Tibial artery (tissue), 4 donors: ENCODE measurements around the gene SYS1.

Experiments
- DNase-seq, 2 donors: peaks; one replicate each; pipeline ENCODE4 v3.0.0-alpha.2; 2019
- H3K27ac ChIP-seq, 2 donors: fragments of 200-600 bp; sonication (generic) in 1 of 2; 1 replicate in 1 of 2; 2 replicates in 1 of 2; pipeline ENCODE4 v1.5.1; 2018 to 2019; ENCODE audit warnings: mild to moderate bottlenecking in 1 of 2
- H3K27me3 ChIP-seq, 2 donors: fragments of 200-600 bp; sonication (generic) in 1 of 2; one replicate each; pipeline versions ENCODE4 v1.5.1 to v1.6.0; 2016 to 2019
- H3K36me3 ChIP-seq, 3 donors: fragments of 200-600 bp; sonication (generic) in 2 of 3; one replicate each; pipeline ENCODE4 v1.5.1; 2016 to 2019; ENCODE audit warnings: mild to moderate bottlenecking in 2 of 3
- H3K4me1 ChIP-seq, 4 donors: fragments of 200-600 bp; sonication (generic) in 2 of 4; 1 replicate in 3 of 4; 2 replicates in 1 of 4; pipeline ENCODE4 v1.5.1; 2016 to 2019
- H3K4me3 ChIP-seq, 2 donors: fragments of 200-600 bp; sonication (generic) in 1 of 2; 1 replicate in 1 of 2; 2 replicates in 1 of 2; pipeline ENCODE4 v1.5.1; 2018 to 2019; ENCODE audit warnings: mild to moderate bottlenecking in 2 of 2
- H3K9me3 ChIP-seq, 3 donors: fragments of 200-600 bp; sonication (generic) in 1 of 3; one replicate each; pipeline ENCODE4 v1.5.1; 2016 to 2019
- intact Hi-C: fragments of 100-400 bp; cut with DNase I; formaldehyde crosslinking; loops from one replicate; pipeline ENCODE4 v1.15.0; 2023; ENCODE audit warnings: low total_unique reads
- TF ChIP-seq, protein P1 (sequence below), 2 experiments: fragments of 200-600 bp in 1 of 2; fragments of 450-650 bp in 1 of 2; IDR thresholded peaks; one replicate each; pipeline ENCODE4 v1.5.1; 2017 to 2019; ENCODE audit warnings: antibody characterized with exemption in 2 of 2, mild to moderate bottlenecking in 1 of 2, moderate library complexity in 1 of 2

SYS1 gene

DNA sequence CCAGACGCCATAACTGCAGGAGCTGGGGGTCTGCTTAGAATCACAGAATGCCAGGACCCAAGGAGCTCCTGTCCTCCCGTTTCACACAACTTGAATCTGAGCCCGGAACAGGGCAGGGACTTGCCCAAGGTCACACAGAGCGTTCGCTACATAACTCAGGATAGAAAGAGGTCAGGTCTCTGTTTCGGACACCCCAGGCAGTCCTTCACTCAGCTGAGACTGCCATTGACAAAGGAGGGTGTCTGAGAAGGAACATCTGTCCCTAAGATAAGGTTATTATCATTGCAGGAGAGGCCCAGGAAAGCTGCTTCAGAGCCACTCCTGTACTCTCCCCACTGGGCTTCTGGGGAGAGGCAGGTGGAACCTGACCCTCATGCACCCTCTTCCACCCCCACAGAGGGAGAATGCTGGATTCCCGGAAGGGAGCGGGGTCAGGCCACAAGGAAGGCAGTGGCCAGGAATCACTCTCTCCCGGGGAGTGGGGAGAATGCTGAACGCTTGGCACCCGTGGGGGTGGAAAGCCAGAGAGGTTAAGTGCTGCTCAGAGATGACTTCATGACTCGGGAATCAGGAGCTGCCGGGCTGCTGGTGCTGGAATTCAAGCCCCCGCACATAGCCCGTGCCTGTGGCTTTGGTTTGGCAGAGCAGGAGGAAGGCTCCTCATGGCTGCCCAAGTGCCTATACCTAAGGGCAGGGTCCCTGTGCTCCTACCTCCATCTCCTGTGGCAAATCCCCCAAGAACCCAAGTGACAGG is 25.4 kb upstream of the SYS1 start:
- Histone ChIP-seq H3K36me3 (peaks cover 14 to 37% (median 22%) of the 10 kb centered on the region in 3 donors), H3K4me1 (peaks cover 5 to 74% (median 65%) of the 10 kb centered on the region in 4 donors), H3K27me3 (no peaks in the 10 kb centered on the region), H3K4me3 (no peak overlapping the region), H3K27ac (peak overlapping the region; percentile 86 to 98), H3K9me3 (no peaks in the 10 kb centered on the region)
- peak in 1 of 2 donors; percentile 86 for DNase-seq
- intact Hi-C loops, result loop anchor here (2.0 to 5.0 kb wide), 2 partner anchors 21 to 735 kb away; no protein-coding TSS in a partner anchor
- TF ChIP-seq, protein P1, sequence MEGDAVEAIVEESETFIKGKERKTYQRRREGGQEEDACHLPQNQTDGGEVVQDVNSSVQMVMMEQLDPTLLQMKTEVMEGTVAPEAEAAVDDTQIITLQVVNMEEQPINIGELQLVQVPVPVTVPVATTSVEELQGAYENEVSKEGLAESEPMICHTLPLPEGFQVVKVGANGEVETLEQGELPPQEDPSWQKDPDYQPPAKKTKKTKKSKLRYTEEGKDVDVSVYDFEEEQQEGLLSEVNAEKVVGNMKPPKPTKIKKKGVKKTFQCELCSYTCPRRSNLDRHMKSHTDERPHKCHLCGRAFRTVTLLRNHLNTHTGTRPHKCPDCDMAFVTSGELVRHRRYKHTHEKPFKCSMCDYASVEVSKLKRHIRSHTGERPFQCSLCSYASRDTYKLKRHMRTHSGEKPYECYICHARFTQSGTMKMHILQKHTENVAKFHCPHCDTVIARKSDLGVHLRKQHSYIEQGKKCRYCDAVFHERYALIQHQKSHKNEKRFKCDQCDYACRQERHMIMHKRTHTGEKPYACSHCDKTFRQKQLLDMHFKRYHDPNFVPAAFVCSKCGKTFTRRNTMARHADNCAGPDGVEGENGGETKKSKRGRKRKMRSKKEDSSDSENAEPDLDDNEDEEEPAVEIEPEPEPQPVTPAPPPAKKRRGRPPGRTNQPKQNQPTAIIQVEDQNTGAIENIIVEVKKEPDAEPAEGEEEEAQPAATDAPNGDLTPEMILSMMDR (IDR thresholded peaks at IDR 0.05), result no peak

DNA sequence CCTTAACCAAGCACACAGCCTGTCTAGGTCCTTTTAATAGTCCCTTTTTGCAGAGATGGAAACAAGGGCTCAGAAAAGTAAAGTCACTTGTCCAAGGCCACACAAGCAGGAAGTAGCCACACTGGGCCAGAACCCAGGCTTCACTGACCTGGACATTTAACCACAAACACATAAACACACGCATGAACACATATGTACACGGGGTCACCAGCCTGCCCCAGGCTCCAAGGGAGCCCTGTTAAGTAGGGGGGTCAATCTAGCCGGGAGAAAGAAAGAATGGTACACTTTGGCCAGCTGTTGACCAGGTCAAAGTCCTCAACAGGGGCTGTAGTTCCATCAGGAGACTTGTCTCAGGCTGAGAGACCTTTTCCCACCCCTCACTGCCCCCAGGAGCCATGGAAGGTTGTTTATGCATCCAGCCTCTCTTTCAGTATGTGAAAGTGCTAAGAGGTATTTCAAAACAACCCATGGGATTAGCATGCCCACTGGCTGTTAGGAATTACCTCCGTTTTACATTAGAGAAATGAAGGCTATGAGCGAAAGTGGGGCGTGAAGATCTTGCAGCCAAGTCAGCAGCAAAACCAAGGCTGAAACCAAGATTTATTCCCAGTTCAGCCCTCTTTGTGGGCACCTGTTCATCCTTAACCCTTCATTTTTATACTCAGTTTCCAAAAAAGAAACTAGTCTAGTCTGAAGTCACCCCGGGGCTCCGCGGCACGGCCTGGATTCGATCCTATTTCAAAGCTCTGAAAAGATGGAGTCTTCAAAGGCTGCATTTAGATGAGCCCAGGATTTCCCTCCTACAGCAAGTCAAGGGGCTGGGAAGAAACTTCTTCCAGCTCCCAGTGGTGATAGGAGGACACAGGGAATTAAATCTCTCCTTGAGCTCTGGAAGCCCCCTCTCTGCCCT is 24.6 kb upstream of the SYS1 start:
- Histone ChIP-seq H3K9me3 (no peaks in the 10 kb centered on the region), H3K4me1 (peaks cover 5 to 82% (median 74%) of the 10 kb centered on the region in 4 donors), H3K4me3 (no peak overlapping the region), H3K27me3 (no peaks in the 10 kb centered on the region), H3K27ac (peak overlapping the region; percentile 86 to 98), H3K36me3 (peaks cover 6 to 29% (median 15%) of the 10 kb centered on the region in 3 donors)
- TF ChIP-seq, protein P1 (IDR thresholded peaks at IDR 0.05), result no peak
- intact Hi-C loops, result loop anchor here (5.0 kb wide), 1 partner anchor 736 kb away; no protein-coding TSS in a partner anchor
- peak in 1 of 2 donors; percentile 29 for DNase-seq

DNA sequence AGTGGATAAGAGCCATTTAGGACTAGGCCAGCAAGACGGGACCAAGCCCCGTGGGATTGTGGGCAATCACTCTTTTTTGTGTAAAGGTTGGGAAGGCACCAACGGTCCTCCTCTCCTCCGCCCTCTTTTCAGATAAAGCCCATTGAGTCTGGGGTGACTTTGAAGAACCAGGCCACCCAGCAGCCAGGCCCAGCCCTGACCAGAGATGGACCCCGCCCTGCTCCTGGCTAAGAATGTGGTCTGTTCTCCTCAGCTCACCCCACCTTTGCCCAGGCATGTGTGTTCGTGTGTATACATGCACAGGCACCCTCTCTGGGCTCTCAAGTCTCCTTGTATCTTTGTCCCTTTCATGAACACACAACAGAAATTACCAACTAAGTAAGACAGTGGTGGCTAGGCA is 23.9 kb upstream of the SYS1 start:
- DNase-seq, result peak in 1 of 2 donors; percentile 51
- no peaks in the 10 kb centered on the region for H3K9me3 ChIP-seq
- H3K4me3 ChIP-seq, result no peak overlapping the region
- intact Hi-C loops, result loop anchor here (5.0 kb wide), 1 partner anchor 737 kb away; no protein-coding TSS in a partner anchor
- no peaks in the 10 kb centered on the region for H3K27me3 ChIP-seq
- peak overlapping the region; percentile 86 to 98 for H3K27ac ChIP-seq
- H3K4me1 ChIP-seq, result peaks cover 5 to 89% (median 81%) of the 10 kb centered on the region in 4 donors
- peaks cover 3 to 23% (median 15%) of the 10 kb centered on the region in 3 donors for H3K36me3 ChIP-seq
- TF ChIP-seq, protein P1 (IDR thresholded peaks at IDR 0.05), result no peak

DNA sequence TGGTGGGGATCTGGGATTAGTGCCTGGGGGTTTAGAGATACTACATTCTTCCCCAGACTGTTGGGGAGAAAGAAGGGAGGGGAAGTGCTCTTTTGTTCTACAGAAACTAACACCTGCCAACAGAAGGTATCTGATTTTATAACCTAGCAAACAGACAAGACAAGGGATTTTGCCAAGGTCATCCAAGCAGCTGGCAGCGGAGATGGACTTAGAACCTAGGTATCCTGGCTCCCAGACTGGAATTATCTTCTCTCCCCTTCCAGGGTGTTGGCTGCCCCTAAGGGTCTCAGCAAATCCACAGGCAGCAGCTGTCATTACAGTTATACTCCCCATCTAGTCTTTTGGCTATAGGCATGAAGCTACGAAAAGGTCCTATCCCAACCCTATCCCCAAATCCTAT is 23.2 kb upstream of the SYS1 start:
- peaks cover 0 to 16% (median 11%) of the 10 kb centered on the region in 3 donors for H3K36me3 ChIP-seq
- H3K27me3 ChIP-seq, result no peaks in the 10 kb centered on the region
- intact Hi-C loops, result loop anchor here (5.0 to 10.0 kb wide), 2 partner anchors 737 to 1155 kb away; partner anchors contain the start of gene JPH2
- no peak overlapping the region for H3K4me3 ChIP-seq
- H3K27ac ChIP-seq, result peak overlapping the region; percentile 86 to 98
- TF ChIP-seq, protein P1 (IDR thresholded peaks at IDR 0.05), result no peak
- peak in 1 of 2 donors; percentile 15 for DNase-seq
- H3K4me1 ChIP-seq, result peaks cover 5 to 96% (median 87%) of the 10 kb centered on the region in 4 donors
- no peaks in the 10 kb centered on the region for H3K9me3 ChIP-seq

DNA sequence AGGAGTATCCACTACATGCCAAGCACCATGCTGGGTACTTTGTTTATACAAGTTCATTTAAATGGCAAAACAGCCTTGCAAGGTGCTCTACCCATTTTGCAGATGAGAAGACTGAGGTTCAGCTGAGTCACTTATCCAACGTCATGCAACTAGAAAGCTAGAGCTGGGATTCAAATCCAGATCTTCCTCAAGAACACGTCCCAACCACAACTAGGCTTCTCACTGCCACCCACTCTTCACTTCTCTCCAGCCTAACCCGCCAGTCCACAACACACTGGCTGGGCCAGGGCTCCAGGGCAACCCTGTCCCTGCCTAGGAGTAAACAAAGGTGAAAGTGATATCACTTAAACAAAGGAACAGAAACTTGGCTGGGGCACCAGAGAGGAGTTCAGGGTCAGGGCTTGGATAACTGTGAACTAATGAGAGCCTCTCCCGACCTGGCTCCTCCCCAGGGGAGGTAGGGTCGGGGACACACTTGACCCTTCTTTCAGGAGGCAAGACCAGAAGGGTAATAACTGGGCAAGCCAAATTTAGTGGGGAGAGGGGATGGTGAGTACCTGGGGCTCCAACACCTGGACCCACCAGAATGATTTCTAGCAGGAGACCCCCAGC is 22.6 kb upstream of the SYS1 start:
- peaks cover 5 to 100% (median 93%) of the 10 kb centered on the region in 4 donors for H3K4me1 ChIP-seq
- peak overlapping the region; percentile 86 to 98 for H3K27ac ChIP-seq
- no peaks in the 10 kb centered on the region for H3K27me3 ChIP-seq
- peaks cover 0 to 11% (median 6%) of the 10 kb centered on the region in 3 donors for H3K36me3 ChIP-seq
- peak in 1 of 2 donors; percentile 51 for DNase-seq
- no peak overlapping the region for H3K4me3 ChIP-seq
- TF ChIP-seq, protein P1 (IDR thresholded peaks at IDR 0.05), result no peak
- H3K9me3 ChIP-seq, result no peaks in the 10 kb centered on the region
- intact Hi-C loops, result loop anchor here (10.0 kb wide), 1 partner anchor 1156 kb away; the partner anchor contains the start of gene JPH2
